COLO668 (cell line): ENCODE measurements around the gene WASHC1.
"Not testable (repeated sequence)": the region's sequence is repeated elsewhere in the genome, so short reads cannot be mapped to it uniquely, and the experiment has no call there.

Source experiments
- DNase-seq: peaks from one replicate; lab custom pipeline; 2025; ENCODE audit not compliant: unreplicated experiment; lab: John Stamatoyannopoulos, UW

WASHC1 gene

DNA sequence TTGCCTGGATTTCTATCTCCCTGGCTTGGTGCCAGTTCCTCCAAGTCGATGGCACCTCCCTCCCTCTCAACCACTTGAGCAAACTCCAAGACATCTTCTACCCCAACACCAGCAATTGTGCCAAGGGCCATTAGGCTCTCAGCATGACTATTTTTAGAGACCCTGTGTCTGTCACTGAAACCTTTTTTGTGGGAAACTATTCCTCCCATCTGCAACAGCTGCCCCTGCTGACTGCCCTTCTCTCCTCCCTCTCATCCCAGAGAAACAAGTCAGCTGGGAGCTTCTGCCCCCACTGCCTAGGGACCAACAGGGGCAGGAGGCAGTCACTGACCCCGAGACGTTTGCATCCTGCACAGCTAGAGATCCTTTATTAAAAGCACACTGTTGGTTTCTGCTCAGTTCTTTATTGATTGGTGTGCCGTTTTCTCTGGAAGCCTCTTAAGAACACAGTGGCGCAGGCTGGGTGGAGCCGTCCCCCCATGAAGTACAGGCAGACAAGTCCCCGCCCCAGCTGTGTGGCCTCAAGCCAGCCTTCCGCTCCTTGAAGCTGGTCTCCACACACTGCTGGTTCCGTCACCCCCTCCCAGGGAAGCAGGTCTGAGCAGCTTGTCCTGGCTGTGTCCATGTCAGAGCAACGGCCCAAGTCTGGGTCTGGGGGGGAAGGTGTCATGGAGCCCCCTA is 15.0 kb downstream of the WASHC1 start:
- DNase-seq: not testable (repeated sequence)

DNA sequence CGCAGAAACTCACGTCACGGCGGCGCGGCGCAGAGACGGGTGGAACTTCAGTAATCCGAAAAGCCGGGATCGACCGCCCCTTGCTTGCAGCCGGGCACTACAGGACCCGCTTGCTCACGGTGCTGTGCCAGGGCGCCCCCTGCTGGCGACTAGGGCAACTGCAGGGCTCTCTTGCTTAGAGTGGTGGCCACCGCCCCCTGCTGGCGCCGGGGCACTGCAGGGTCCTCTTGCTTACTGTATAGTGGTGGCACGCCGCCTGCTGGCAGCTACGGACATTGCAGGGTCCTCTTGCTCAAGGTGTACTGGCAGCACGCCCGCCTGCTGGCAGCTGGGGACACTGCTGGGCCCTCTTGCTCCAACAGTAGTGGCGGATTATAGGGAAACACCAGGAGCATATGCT is 18.1 kb downstream of the WASHC1 start:
- DNase-seq: not testable (repeated sequence)

GRCh38 chr9:10653-11053 is 18.6 kb downstream of the WASHC1 start:
- not testable (repeated sequence) for DNase-seq

- DNase-seq: not testable (repeated sequence)
Measured at GRCh38 chr9:10207-10606, 19.0 kb downstream of the WASHC1 start.
